ENCODE data around the gene STK24.

The STK24 gene

GRCh38 chr13:98528663-98529064 is 48.2 kb downstream of the STK24 start:
- peak; percentile 84 for DNase-seq

- no peak for DNase-seq
These were observed 49.4 kb downstream of the STK24 start for GRCh38 chr13:98527526-98527925.

- peak; percentile 29 for DNase-seq
These were observed 50.8 kb downstream of the STK24 start for GRCh38 chr13:98526182-98526512.

GRCh38 chr13:98525456-98526181 is 51.3 kb downstream of the STK24 start:
- no peak for DNase-seq

- no peak for DNase-seq
These were observed 52.1 kb downstream of the STK24 start for GRCh38 chr13:98524793-98525192.

GRCh38 chr13:98524391-98524790 is 52.5 kb downstream of the STK24 start:
- no peak for DNase-seq

GRCh38 chr13:98523455-98524102 is 53.3 kb downstream of the STK24 start:
- DNase-seq: peak; percentile 44

- DNase-seq: no peak
These were observed 54.5 kb downstream of the STK24 start for GRCh38 chr13:98522371-98522770.

GRCh38 chr13:98521461-98522247 is 55.3 kb downstream of the STK24 start:
- DNase-seq: no peak

- no peak for DNase-seq
These were observed 56.0 kb downstream of the STK24 start for GRCh38 chr13:98520674-98521449.

GRCh38 chr13:98519976-98520375 is 56.9 kb downstream of the STK24 start:
- no peak for DNase-seq

GRCh38 chr13:98517576-98518310 is 59.2 kb downstream of the STK24 start:
- DNase-seq: peak; percentile 75

- peak; percentile 66 for DNase-seq
These were observed 61.0 kb downstream of the STK24 start for GRCh38 chr13:98515818-98516465.

GRCh38 chr13:98514288-98514687 is 62.6 kb downstream of the STK24 start:
- DNase-seq: peak; percentile 55

- no peak for DNase-seq
These were observed 63.1 kb downstream of the STK24 start for GRCh38 chr13:98513837-98514236.

- DNase-seq: no peak
These were observed 63.9 kb downstream of the STK24 start for GRCh38 chr13:98512774-98513665.

- peak; percentile 50 for DNase-seq
These were observed 65.5 kb downstream of the STK24 start for GRCh38 chr13:98511435-98511834.

GRCh38 chr13:98510156-98510509 is 66.8 kb downstream of the STK24 start:
- DNase-seq: no peak

- DNase-seq: peak; percentile 73
These were observed 67.4 kb downstream of the STK24 start for GRCh38 chr13:98509271-98510155.

- no peak for DNase-seq
These were observed 68.2 kb downstream of the STK24 start for GRCh38 chr13:98508685-98509084.
